ENCODE results near the gene TENM4. TPM values are rescaled to one million over a fixed set of nuclear protein-coding genes. Genes with fewer than 3 reads are reported as not detected.

The TENM4 gene
- total RNA-seq, 1 donor from 2014 or later = 306 TPM

- no peak for DNase-seq (ENCODE audit: low read depth)
Measured at GRCh38 chr11:78977009-78977408, 463.8 kb downstream of the TENM4 start.

- no peak for DNase-seq (ENCODE audit: low read depth)
Measured at GRCh38 chr11:78975081-78975480, 465.7 kb downstream of the TENM4 start.

DNA sequence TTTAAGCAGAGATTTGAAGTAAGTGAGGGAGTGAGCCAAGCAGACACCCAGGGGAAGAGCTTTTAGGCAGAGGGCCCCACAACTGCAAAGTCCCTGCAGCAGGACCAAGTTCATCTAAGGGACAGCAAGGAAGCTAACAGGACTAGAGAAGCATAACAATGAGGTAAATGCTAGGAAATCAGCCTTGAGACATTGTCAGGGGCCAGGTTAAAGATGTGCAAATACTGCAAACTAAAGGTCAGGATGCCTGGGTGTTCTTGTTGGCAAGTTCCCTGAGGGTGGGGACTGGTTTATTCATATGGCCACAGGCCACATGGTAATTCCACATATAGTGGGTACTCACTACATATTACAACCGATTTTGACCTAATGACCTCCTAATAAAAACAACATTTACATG lies 467.0 kb downstream of the TENM4 start:
- DNase-seq (ENCODE audit: low read depth) = no peak

- no peak for DNase-seq (ENCODE audit: low read depth)
Measured at GRCh38 chr11:78972590-78972989, 468.2 kb downstream of the TENM4 start.

- no peak for DNase-seq (ENCODE audit: low read depth)
Measured at GRCh38 chr11:78972177-78972576, 468.7 kb downstream of the TENM4 start.

- DNase-seq (ENCODE audit: low read depth) = no peak
Measured at GRCh38 chr11:78967811-78968210, 473.0 kb downstream of the TENM4 start.

- DNase-seq (ENCODE audit: low read depth) = no peak
Measured at GRCh38 chr11:78965432-78965831, 475.4 kb downstream of the TENM4 start.

DNA sequence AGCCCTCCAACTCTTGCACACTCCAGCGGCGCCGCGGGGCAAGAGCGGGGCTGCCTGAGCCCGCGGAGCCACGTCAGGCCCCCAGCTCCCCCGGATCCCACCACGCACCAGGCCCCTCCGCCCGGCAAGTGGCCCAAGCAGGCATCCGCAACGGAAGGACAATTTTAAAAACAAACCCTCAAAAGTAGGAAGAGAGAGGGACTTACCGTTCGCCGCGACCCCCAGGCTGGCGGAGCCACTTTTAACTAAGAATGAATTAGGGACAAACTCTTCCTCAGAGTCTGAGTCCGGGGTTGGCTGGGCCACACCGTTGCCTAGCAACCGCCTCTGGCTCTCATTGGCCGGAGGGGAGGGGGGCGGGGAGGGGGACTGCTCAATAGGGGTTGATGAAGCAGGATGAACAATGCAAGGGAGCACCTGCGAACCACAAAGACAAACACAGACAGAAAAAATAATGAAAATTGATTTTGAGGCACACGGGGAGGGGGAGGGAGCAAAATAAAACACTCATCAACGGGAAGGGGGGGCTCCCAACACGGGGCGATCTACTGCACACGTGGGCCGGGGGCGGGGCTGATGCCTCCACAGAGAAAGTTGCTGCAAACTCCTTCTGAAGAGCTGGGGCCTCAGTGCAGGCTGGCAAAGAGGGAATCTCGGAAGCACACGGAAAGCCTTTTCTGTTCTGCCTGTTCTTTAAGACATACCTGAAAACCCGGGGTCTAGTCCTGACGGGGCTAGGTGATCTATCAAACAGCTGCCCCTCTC lies 478.7 kb downstream of the TENM4 start:
- peak; percentile 23 for DNase-seq (ENCODE audit: low read depth)

GRCh38 chr11:78961247-78961646 lies 479.6 kb downstream of the TENM4 start:
- DNase-seq (ENCODE audit: low read depth) = peak; percentile 77

DNA sequence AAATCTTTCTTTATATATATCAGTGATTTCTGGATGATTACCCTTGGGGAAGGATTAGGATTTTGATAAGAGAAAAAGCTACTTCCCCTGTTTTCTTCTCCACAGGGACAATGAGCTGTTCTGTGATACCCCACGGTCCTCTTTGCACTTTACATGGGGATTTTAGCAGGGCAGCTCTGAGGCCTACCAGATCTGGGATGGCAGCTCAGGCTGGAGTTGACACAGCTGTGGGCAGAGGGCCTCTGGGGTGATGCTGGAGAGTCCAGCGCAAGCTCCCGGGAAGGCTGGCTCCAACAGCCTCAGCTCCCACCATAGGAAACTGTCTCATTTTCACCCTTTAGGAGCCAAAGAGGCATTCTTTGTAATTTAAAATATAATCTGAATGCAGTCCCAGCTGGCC lies 482.4 kb downstream of the TENM4 start:
- DNase-seq (ENCODE audit: low read depth) = no peak

GRCh38 chr11:78957476-78958245 lies 483.2 kb downstream of the TENM4 start:
- DNase-seq (ENCODE audit: low read depth) = peak; percentile 69

- no peak for DNase-seq (ENCODE audit: low read depth)
Measured at GRCh38 chr11:78954696-78955095, 486.1 kb downstream of the TENM4 start.

DNA sequence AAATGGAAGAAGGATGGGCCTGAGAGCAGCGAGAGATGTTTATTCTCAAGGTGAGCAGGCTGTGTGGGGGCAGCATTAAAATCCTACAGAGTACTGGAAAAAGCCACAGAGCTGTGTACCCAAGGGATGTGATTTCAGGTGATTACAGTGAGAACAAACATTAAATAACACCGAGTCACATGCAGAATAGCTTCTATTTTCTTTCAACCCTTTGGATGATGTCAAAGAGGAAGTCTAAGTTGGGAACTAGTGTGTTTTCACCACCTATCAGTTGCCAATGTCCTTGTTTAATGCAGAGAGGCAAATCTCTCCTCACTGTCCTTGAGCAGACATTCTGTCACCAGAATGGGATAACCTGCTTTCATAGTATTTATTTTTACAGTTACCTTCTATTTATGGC lies 486.6 kb downstream of the TENM4 start:
- peak; percentile 24 for DNase-seq (ENCODE audit: low read depth)

DNA sequence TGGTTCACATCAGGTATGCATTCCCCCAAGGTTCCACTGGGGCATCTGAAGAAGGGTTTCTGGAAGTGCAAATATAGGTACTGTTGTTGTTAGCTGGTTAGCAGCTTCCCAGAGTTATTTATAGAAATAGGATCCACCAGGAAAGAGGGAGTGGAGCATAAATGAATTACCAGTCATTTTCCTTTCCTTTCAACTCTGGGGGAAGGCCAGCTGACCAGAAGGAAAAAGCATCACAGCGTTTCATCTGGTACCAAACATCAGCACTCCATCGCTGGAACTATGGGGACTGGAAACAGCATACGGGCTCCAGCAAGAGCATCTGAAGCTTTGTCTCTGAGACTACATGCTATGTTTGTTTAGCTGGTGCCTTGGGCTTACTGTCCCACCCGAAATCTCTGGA lies 487.9 kb downstream of the TENM4 start:
- DNase-seq (ENCODE audit: low read depth) = no peak

DNA sequence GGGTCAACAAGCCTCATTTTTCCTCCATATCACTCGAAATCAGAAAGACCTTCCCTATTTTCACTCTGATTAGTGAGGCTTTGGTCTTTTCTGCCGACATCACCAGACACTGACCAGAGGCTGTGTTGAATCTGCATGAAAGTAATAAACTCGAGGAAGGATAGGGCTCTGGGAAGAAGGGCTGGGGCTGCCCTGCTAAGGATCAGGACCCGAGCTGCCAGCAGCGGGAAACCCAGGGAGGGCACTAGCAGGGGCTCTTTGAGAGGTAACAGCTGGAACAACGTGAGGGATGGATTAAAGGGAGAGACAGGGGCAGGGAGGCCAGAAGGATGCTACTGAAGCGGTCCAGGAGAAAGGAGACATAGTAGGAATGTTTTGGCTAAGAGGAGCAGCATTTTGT lies 488.7 kb downstream of the TENM4 start:
- no peak for DNase-seq (ENCODE audit: low read depth)

DNA sequence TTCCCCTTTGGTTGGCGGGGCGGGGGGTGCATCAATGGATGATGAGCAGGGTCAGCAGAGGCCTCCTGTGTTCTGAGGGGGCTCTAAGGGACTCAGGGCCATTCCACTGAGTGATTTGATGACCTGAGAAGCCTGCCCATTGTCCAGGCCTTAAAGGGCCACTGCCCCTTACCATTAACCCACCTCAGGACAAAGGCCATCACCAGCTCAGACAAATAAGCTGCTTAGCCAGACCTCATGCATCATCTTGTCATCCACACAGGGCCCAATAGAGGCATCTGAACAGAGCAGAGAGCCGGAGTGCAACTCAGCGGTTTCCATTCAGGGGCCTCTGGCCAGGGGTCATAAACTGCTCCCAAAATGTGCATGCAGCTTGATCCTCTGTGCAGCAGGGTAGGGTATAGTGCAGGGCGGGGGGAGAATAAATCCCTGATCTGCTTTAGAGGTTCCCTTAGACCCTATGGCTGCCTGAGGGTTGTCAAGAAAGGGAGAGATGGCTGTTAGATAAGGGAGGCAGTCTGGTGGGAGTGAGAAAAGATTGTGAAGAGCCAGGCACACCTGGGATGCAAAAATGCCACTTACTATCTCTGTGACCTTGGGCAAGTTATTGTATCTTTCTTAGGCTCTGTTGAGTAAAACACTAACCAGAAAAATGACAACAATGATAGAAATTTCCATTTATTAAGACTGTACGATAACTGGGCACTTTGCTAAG lies 490.7 kb downstream of the TENM4 start:
- DNase-seq (ENCODE audit: low read depth) = no peak

DNA sequence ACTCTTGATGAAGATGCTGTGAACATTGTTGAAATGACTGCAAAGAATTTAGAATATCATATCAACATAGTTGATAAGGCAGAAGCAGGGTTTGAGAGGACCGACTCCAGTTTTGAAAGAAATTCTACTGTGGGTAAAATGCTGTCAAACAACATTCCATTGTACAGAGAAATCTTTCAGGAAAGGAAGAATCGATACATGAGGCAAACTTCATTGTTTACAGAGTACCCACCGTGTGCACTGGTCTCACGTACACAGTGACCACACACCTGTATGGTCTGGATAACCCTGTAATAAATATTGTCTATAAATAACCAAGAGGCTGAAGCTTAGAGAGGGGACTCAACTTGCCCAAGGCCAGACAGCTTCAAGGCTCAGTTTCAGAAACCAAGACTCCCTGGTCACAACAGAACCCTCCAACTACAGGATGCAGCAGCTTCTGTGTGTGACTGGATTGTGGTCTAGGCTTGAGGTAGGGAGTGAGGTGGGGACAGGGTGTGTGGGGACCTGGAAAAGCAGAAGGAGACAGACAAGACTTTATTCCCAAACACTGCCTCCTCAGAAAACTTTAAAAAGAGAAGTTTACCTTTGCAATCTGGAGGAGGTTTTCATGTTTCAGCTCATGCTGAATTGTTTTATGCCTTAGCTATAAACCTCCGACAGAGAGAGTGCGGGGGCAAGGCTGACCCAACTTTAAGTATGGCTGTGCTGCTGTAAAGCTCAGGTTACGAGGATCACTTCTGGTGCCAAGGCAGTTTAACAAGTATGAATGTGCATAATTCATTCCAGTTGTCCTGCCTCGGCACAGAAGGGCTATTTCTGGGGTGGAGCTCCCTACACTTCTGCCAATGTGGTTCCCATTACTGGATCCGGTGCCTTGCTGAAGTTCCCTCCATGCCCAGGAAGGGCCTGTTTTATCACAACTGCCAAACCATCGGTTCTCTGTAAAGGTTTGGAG lies 493.6 kb downstream of the TENM4 start:
- no peak for DNase-seq (ENCODE audit: low read depth)

DNA sequence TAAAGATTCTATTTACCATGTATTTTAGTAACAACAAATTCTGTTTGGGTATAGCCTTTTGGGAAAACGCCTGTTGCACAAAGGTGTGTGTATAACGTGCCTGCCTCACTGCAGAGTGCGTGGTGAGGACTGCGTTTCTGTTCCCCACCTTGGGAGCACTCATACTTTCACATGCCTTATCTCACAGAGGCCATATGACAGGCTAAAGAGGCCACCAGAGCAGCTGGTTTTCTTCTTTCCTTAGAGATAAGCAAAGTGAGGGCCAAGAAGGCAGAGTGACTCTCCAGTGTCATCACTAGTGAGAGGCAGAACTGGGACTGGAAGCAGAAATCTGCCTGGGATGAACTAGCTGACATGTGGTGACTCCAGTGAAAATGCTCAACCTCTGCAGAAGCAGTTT lies 497.0 kb downstream of the TENM4 start:
- DNase-seq (ENCODE audit: low read depth) = no peak

DNA sequence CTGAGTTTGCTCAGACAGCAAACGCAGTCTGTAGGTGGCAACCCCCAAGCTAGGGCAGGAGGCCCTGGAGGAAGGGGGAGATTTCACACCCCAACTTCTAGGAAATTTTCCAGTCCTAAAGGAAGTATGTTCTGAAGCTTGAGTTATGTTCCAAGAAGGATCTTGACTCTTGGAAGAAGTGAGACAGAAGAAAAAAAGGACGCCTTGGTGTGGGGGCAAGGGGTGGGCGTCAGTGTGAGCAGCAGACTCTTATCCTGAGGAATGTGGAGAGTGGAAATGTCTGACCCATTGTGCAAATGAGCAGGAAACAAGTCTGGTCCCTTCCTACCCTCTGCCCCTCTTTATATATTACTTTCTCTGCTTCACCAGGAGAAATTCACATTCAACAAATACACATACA lies 497.7 kb downstream of the TENM4 start:
- DNase-seq (ENCODE audit: low read depth) = no peak

DNA sequence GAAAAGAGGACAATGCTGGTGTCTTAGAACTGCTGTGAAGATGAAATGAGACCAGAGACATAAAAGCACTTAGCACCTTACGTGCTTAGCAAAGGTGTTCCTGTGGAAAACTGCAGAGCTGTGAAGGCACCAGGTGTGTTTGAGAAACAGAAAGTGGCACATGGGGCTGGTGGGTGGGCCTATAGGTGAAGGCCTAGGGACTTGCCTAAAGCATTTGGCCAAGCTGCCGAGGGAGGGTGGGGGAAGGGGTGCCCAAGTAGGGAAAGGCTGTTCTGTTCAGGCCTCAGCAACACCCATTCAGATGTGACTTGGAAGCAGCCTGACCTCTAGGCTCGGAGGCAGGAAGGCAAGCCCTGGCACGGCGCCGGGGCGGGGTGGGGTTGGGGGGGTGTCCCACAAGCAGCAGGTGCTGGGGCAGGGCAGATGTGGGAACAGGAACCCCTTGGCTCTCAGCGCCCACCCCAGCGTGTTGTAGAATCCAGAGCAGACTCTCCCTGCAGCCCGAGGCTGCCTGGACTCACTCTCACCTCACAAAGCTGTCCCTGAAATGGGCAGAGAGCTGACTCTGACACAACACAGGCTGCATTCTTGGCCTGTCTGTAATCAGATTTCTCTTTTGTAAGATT lies 499.5 kb downstream of the TENM4 start:
- no peak for DNase-seq (ENCODE audit: low read depth)
